Neural cell (in vitro differentiated cells): ENCODE data around the gene PDE1A. TPM values are rescaled to one million over a fixed set of nuclear protein-coding genes. Genes with fewer than 3 reads are reported as not detected.

Experiments used
- H2AFZ ChIP-seq: fragments of 200-600, 300-800 bp; sonication (generic), shearing (Covaris generic); 2 replicates; pipeline ENCODE4 v1.6.0; 2014; ENCODE audit warnings: low read depth, mild to moderate bottlenecking, antibody characterized with exemption, low read length, moderate library complexity
- H3F3A ChIP-seq: fragments of 200-600 bp; shearing (Covaris generic); 2 replicates; pipeline ENCODE4 v1.6.1; 2016; ENCODE audit warnings: mild to moderate bottlenecking, moderate library complexity, mixed read lengths, antibody characterized with exemption, low read length; ENCODE audit not compliant: insufficient read depth, poor library complexity, severe bottlenecking
- H3K27ac ChIP-seq: fragments of 200-600, 300-800 bp; sonication (generic), shearing (Covaris generic); 2 replicates; pipeline ENCODE4 v1.5.1; 2014; ENCODE audit warnings: mild to moderate bottlenecking, low read length, moderate library complexity
- H3K27me3 ChIP-seq: fragments of 300-800, 200-600 bp; sonication (generic), shearing (Covaris generic); 2 replicates; pipeline ENCODE4 v1.6.0; 2014; ENCODE audit warnings: mild to moderate bottlenecking, low read depth, low read length, moderate library complexity; ENCODE audit not compliant: insufficient read depth
- H3K36me3 ChIP-seq: fragments of 300-800, 200-600 bp; sonication (generic), shearing (Covaris generic); 2 replicates; pipeline ENCODE4 v1.5.1; 2014; ENCODE audit warnings: mild to moderate bottlenecking, antibody characterized with exemption, low read length, moderate library complexity; ENCODE audit not compliant: insufficient read depth
- H3K4me2 ChIP-seq: fragments of 300-800, 200-600 bp; sonication (generic), shearing (Covaris generic); 2 replicates; pipeline ENCODE4 v1.6.0; 2014; ENCODE audit warnings: mild to moderate bottlenecking, low read length
- H3K4me3 ChIP-seq: fragments of 300-800, 200-600 bp; sonication (generic), shearing (Covaris generic); 2 replicates; pipeline ENCODE4 v1.5.1; 2014; ENCODE audit warnings: mild to moderate bottlenecking, low read length, moderate library complexity
- H3K79me2 ChIP-seq: fragments of 200-600 bp; shearing (Covaris generic); replicated peaks from 2 replicates; pipeline ENCODE4 v1.6.0; 2014; ENCODE audit warnings: mild to moderate bottlenecking, low read length, moderate library complexity; ENCODE audit not compliant: insufficient read depth
- H3K9ac ChIP-seq: fragments of 300-800, 200-600 bp; sonication (generic), shearing (Covaris generic); 2 replicates; pipeline ENCODE4 v1.6.1; 2016; ENCODE audit warnings: mild to moderate bottlenecking, low read length, mixed read lengths
- H3K9me2 ChIP-seq: fragments of 200-600 bp; shearing (Covaris generic); 2 replicates; pipeline ENCODE4 v1.6.1; 2016; ENCODE audit warnings: mild to moderate bottlenecking, low read length, mixed read lengths; ENCODE audit not compliant: insufficient read depth
- H3K9me3 ChIP-seq: fragments of 200-600, 300-800 bp; sonication (generic), shearing (Covaris generic); 2 replicates; pipeline ENCODE4 v1.6.1; 2016; ENCODE audit warnings: mild to moderate bottlenecking, mixed run types, low read length, moderate library complexity, mixed read lengths
- H4K20me1 ChIP-seq: fragments of 200-600 bp; shearing (Covaris generic); 2 replicates; pipeline ENCODE4 v1.6.1; 2016; ENCODE audit warnings: mild to moderate bottlenecking, mixed run types; ENCODE audit not compliant: insufficient read depth
- EP300 ChIP-seq: fragments of 450-650 bp; conservative IDR thresholded peaks from 2 replicates; pipeline ENCODE4 v1.6.1; 2014; ENCODE audit warnings: antibody characterized with exemption, mild to moderate bottlenecking, moderate library complexity; ENCODE audit not compliant: poor library complexity, severe bottlenecking
- EZH2 ChIP-seq: fragments of 200-600, 300-800 bp; shearing (Covaris generic), sonication (generic); IDR thresholded peaks from 2 replicates; pipeline ENCODE4 v1.6.1; 2014; ENCODE audit warnings: antibody characterized with exemption, low read length, borderline replicate concordance, mild to moderate bottlenecking; ENCODE audit not compliant: insufficient read depth, poor library complexity, severe bottlenecking
- MXI1 ChIP-seq: fragments of 450-650 bp; conservative IDR thresholded peaks from 2 replicates; pipeline ENCODE4 v1.6.1; 2014; ENCODE audit warnings: antibody characterized with exemption, mild to moderate bottlenecking; ENCODE audit not compliant: poor library complexity, severe bottlenecking
- POLR2AphosphoS5 ChIP-seq: IDR thresholded peaks from 2 replicates; pipeline ENCODE4 v1.6.1; 2012
- RAD21 ChIP-seq: fragments of 450-650 bp; conservative IDR thresholded peaks from 2 replicates; pipeline ENCODE4 v1.6.1; 2014; ENCODE audit warnings: antibody characterized with exemption, mild to moderate bottlenecking, moderate library complexity
- SMC3 ChIP-seq: fragments of 450-650 bp; conservative IDR thresholded peaks from 2 replicates; pipeline ENCODE4 v1.6.1; 2014; ENCODE audit warnings: antibody characterized with exemption, mild to moderate bottlenecking, moderate library complexity; ENCODE audit not compliant: poor library complexity
- TAF1 ChIP-seq: IDR thresholded peaks from 2 replicates; pipeline ENCODE4 v1.6.1; 2012; ENCODE audit warnings: low read depth
- polyA plus RNA-seq: library from polyadenylated mRNA; depleted of rRNA; stranded (reverse); fragments of >200 nt; gene quantifications from 2 replicates; pipeline ENCODE4 v1.2.3, GENCODE V29; 2014
- TF ChIP-seq, protein P1 (sequence below): IDR thresholded peaks from 2 replicates; pipeline ENCODE4 v1.6.1; 2012; ENCODE audit warnings: borderline replicate concordance
- TF ChIP-seq, protein P2 (sequence below): fragments of 450-650 bp; IDR thresholded peaks from 2 replicates; pipeline ENCODE4 v1.5.1; 2014; ENCODE audit warnings: antibody characterized with exemption, mild to moderate bottlenecking, moderate library complexity; ENCODE audit not compliant: poor library complexity, severe bottlenecking

The PDE1A gene
- polyA plus RNA-seq, 1 donor from 2014 or later: 1.6 TPM

DNA sequence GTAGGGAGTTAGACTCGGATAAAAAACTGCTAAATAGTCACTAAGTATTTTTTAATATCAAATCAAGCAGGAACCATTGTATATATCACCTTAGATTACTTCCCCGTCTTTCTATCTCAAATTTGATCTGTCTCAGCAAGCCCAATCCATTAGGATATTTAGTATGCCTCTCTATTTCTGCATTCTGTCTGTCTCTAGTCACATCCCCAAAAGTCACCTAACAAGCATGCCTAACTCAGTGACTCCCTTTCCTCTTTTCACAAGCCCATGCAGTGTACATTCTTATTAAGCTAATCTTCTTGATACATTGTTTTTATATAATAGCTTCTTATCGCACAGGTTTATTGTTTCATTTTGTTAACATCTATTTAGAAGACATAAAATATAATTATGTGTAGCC, 57.8 kb downstream of the PDE1A start:
- Histone ChIP-seq H3K36me3 (no peaks in the 10 kb centered on the region), H3K27ac (no peak overlapping the region), H3K4me3 (no peak overlapping the region), H4K20me1 (no peaks in the 10 kb centered on the region), H3K79me2 (no peaks in the 10 kb centered on the region), H3F3A (no peaks in the 10 kb centered on the region), H3K9me3 (no peaks in the 10 kb centered on the region), H3K9me2 (no peaks in the 10 kb centered on the region), H3K4me2 (no peak overlapping the region), H3K9ac (no peak overlapping the region), H3K27me3 (no peaks in the 10 kb centered on the region), H2AFZ (no peak overlapping the region)
- TF ChIP-seq, protein P1, sequence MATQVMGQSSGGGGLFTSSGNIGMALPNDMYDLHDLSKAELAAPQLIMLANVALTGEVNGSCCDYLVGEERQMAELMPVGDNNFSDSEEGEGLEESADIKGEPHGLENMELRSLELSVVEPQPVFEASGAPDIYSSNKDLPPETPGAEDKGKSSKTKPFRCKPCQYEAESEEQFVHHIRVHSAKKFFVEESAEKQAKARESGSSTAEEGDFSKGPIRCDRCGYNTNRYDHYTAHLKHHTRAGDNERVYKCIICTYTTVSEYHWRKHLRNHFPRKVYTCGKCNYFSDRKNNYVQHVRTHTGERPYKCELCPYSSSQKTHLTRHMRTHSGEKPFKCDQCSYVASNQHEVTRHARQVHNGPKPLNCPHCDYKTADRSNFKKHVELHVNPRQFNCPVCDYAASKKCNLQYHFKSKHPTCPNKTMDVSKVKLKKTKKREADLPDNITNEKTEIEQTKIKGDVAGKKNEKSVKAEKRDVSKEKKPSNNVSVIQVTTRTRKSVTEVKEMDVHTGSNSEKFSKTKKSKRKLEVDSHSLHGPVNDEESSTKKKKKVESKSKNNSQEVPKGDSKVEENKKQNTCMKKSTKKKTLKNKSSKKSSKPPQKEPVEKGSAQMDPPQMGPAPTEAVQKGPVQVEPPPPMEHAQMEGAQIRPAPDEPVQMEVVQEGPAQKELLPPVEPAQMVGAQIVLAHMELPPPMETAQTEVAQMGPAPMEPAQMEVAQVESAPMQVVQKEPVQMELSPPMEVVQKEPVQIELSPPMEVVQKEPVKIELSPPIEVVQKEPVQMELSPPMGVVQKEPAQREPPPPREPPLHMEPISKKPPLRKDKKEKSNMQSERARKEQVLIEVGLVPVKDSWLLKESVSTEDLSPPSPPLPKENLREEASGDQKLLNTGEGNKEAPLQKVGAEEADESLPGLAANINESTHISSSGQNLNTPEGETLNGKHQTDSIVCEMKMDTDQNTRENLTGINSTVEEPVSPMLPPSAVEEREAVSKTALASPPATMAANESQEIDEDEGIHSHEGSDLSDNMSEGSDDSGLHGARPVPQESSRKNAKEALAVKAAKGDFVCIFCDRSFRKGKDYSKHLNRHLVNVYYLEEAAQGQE: no peak
- TF ChIP-seq SMC3: no peak
- no peak for TF ChIP-seq POLR2AphosphoS5
- TF ChIP-seq MXI1: no peak
- no peak for TF ChIP-seq TAF1
- no peak for TF ChIP-seq EP300
- TF ChIP-seq, protein P2, sequence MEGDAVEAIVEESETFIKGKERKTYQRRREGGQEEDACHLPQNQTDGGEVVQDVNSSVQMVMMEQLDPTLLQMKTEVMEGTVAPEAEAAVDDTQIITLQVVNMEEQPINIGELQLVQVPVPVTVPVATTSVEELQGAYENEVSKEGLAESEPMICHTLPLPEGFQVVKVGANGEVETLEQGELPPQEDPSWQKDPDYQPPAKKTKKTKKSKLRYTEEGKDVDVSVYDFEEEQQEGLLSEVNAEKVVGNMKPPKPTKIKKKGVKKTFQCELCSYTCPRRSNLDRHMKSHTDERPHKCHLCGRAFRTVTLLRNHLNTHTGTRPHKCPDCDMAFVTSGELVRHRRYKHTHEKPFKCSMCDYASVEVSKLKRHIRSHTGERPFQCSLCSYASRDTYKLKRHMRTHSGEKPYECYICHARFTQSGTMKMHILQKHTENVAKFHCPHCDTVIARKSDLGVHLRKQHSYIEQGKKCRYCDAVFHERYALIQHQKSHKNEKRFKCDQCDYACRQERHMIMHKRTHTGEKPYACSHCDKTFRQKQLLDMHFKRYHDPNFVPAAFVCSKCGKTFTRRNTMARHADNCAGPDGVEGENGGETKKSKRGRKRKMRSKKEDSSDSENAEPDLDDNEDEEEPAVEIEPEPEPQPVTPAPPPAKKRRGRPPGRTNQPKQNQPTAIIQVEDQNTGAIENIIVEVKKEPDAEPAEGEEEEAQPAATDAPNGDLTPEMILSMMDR: no peak
- no peak for TF ChIP-seq EZH2
- TF ChIP-seq RAD21: no peak

DNA sequence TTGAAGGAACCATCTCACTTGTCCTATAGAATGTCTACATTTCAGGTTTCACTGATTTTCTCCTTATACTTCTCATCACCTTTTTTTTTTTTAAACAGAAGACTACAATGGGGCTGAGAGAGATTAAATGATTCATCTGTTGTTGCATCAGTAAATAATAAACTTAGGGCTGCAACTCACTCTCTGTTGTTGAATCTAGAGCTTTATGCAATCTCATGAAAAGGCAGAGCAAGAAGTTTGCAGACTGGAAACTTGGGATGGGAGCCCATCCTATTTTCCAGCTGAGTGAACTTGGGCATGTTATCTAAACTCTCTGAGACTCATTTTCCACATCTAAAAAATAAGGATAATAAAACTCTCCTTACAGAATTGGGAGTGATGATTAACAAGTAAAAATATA, 58.4 kb downstream of the PDE1A start:
- Histone ChIP-seq H3K4me2 (no peak overlapping the region), H3K9me3 (no peaks in the 10 kb centered on the region), H3K36me3 (no peaks in the 10 kb centered on the region), H3K9me2 (no peaks in the 10 kb centered on the region), H3K9ac (no peak overlapping the region), H3K27ac (no peak overlapping the region), H3K4me3 (no peak overlapping the region), H4K20me1 (no peaks in the 10 kb centered on the region), H3K79me2 (no peaks in the 10 kb centered on the region), H3F3A (no peaks in the 10 kb centered on the region), H3K27me3 (no peaks in the 10 kb centered on the region), H2AFZ (no peak overlapping the region)
- TF ChIP-seq EZH2 (no peak), MXI1 (no peak), SMC3 (no peak), TAF1 (no peak), RAD21 (no peak), POLR2AphosphoS5 (no peak), EP300 (no peak)
- TF ChIP-seq, protein P1: no peak
- TF ChIP-seq, protein P2: no peak
